Sigmoid colon (tissue), 7 donors: ENCODE results near the gene SLC5A5. TPM values are rescaled to one million over a fixed set of nuclear protein-coding genes. Genes with fewer than 3 reads are reported as not detected.

ENCODE experiments used
- DNase-seq: peaks from one replicate; pipeline ENCODE4 v3.0.0-alpha.2; 2019
- H3K27ac ChIP-seq, 4 donors: fragments of 200-600 bp; sonication (generic); one replicate each; pipeline ENCODE4 v1.5.1; 2016 to 2019; ENCODE audit warnings: mild to moderate bottlenecking in 1 of 4
- H3K27me3 ChIP-seq, 3 donors: fragments of 200-600 bp; sonication (generic); one replicate each; pipeline ENCODE4 v1.5.1; 2019; ENCODE audit warnings: mild to moderate bottlenecking in 1 of 3
- H3K36me3 ChIP-seq, 4 donors: fragments of 200-600 bp; sonication (generic); one replicate each; pipeline ENCODE4 v1.5.1; 2016 to 2019
- H3K4me1 ChIP-seq, 4 donors: fragments of 200-600 bp; sonication (generic); one replicate each; pipeline ENCODE4 v1.5.1; 2017 to 2019
- H3K4me3 ChIP-seq, 4 donors: fragments of 200-600 bp; sonication (generic); one replicate each; pipeline ENCODE4 v1.5.1; 2017 to 2019; ENCODE audit warnings: mild to moderate bottlenecking in 2 of 4, moderate library complexity in 1 of 4
- H3K9me3 ChIP-seq, 4 donors: fragments of 200-600 bp in 3 of 4; sonication (generic) in 3 of 4; one replicate each; pipeline versions ENCODE4 v1.5.1 to v1.6.1; 2013 to 2019
- CTCF ChIP-seq, 4 experiments: fragments of 450-650 bp in 3 of 4; fragments of 200-600 bp in 1 of 4; IDR thresholded peaks; one replicate each; pipeline ENCODE4 v1.5.1; 2016 to 2019; ENCODE audit warnings: antibody characterized with exemption in 4 of 4, mild to moderate bottlenecking in 3 of 4, moderate library complexity in 2 of 4
- EP300 ChIP-seq, 4 donors: sonication (generic); formaldehyde crosslinking; IDR thresholded peaks; one replicate each; pipeline ENCODE4 v1.6.1; 2017; ENCODE audit warnings: antibody characterized with exemption in 4 of 4
- POLR2A ChIP-seq, 2 donors: fragments of 450-650 bp; IDR thresholded peaks; one replicate each; pipeline ENCODE4 v1.6.1; 2016; ENCODE audit warnings: antibody characterized with exemption in 2 of 2, mild to moderate bottlenecking in 2 of 2, moderate library complexity in 2 of 2
- POLR2AphosphoS5 ChIP-seq, 4 donors: sonication (generic); formaldehyde crosslinking; IDR thresholded peaks; one replicate each; pipeline ENCODE4 v1.6.1; 2017; ENCODE audit warnings: antibody characterized with exemption in 4 of 4
- WGBS, 2 donors: extraction: QIAGEN DNeasy Blood & Tissue Kit; methylation state at CpG; one replicate each; pipeline ENCODE4 v1.1.7; 2013; 5-methylcytosine and 5-hydroxymethylcytosine counted together
- intact Hi-C: fragments of 100-400 bp; cut with DNase I; formaldehyde crosslinking; loops from one replicate; pipeline ENCODE4 v1.15.1; 2023
- polyA plus RNA-seq, 3 donors: library from polyadenylated mRNA; stranded (reverse); fragments of 200-250 nt; gene quantifications; one replicate each; pipeline ENCODE4 v1.2.3, GENCODE V29; 2013
- total RNA-seq, 4 donors: library from RNA; depleted of rRNA; stranded (reverse); fragments of >200 nt; gene quantifications; one replicate each; pipeline ENCODE4 v1.1.0, GENCODE V29; 2016
- donor health status: healthy with polysubstance abuse.
- donor health status: Bipolar disorder and iron deficiency.
- donor health status: healthy.

Gene SLC5A5
- total and polyA plus RNA-seq, 7 donors, result 0.13 to 0.60 TPM; not detected in 5

DNA sequence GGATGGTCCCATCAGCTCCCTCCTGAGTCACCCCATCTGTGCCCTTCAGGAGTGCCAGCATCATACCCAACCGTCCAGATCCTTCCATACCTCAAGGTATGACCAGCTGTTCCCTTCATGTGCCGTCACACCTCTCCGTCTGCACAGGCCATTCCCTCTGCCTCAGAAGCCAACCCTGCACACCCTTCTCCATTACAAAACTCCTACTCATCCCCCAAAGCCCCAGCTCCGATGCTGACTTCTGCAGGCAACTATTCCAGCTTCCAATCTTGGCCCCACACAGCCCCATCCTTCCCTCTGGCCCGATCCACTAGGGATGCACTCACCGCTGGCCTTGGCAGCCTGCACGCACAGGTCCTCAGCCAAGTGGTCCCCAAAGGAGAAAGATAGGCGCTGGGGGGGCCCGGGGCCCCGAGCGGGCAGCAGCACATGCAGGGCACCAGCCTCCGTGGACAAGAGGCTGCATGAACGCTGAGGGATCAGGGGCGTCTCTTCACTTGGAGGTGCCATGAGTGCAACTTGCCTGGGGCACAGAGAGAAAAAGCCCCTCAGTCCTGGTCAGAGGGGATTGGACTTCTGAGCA, 27.7 kb upstream of the SLC5A5 start:
- Histone ChIP-seq H3K27me3 (peaks cover 5 to 75% (median 63%) of the 10 kb centered on the region in 3 donors), H3K4me1 (peaks cover 0 to 18% (median 12%) of the 10 kb centered on the region in 4 donors), H3K4me3 (no peak overlapping the region), H3K27ac (no peak overlapping the region), H3K36me3 (no peaks in the 10 kb centered on the region), H3K9me3 (no peaks in the 10 kb centered on the region)
- intact Hi-C loops, result no loop called here
- DNase-seq, result no peak
- 85 to 86% methylated on average over 14 of the region's 14 CpGs for WGBS, 2 donors
- TF ChIP-seq POLR2AphosphoS5 (IDR thresholded peaks at IDR 0.05), result no peak
- no peak for TF ChIP-seq POLR2A (IDR thresholded peaks at IDR 0.05)
- TF ChIP-seq EP300 (IDR thresholded peaks at IDR 0.05), result no peak
- no peak for TF ChIP-seq CTCF (IDR thresholded peaks at IDR 0.05)

DNA sequence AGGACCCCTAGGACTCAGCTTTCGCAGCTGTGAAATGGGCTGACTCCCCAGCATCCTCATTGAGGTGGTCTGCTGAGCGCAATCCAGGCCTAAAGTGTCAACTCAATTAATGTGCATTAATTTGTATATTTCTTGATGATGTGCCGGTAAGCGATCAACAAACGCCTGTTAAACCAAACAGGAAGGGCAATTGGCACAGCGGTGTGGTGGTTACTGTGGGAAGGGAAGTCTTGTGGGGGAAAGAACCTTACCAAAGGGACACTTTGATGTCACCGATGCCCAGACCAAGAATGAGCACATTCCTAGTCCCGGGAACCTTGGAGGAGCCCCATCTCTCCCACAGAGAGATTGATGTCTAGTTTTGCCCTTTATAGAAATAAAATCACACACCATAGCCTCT, 25.6 kb upstream of the SLC5A5 start:
- H3K36me3 ChIP-seq, result no peaks in the 10 kb centered on the region
- no peak overlapping the region for H3K4me3 ChIP-seq
- intact Hi-C loops, result no loop called here
- TF ChIP-seq POLR2AphosphoS5 (IDR thresholded peaks at IDR 0.05) (no peak), EP300 (IDR thresholded peaks at IDR 0.05) (no peak), CTCF (IDR thresholded peaks at IDR 0.05) (no peak), POLR2A (IDR thresholded peaks at IDR 0.05) (no peak)
- H3K4me1 ChIP-seq, result peaks cover 0 to 18% (median 11%) of the 10 kb centered on the region in 4 donors
- H3K27me3 ChIP-seq, result peaks cover 2 to 60% (median 52%) of the 10 kb centered on the region in 3 donors
- no peaks in the 10 kb centered on the region for H3K9me3 ChIP-seq
- WGBS, 2 donors, result 56 to 73% methylated on average over 8 of the region's 8 CpGs
- no peak overlapping the region for H3K27ac ChIP-seq
- no peak for DNase-seq

- 5 to 10% methylated on average over 40 of the region's 40 CpGs for WGBS, 2 donors
- H3K4me3 ChIP-seq, result peak within 1 kb of the TSS in 3 of 4 donors; percentile 20 to 49 (median 45)
- H3K9me3 ChIP-seq, result no peaks in the 10 kb centered on the region
- H3K27me3 ChIP-seq, result peaks cover 0 to 44% (median 36%) of the 10 kb centered on the region in 3 donors
- H3K4me1 ChIP-seq, result peaks cover 0 to 2% (median 0%) of the 10 kb centered on the region in 4 donors
- no peaks in the 10 kb centered on the region for H3K36me3 ChIP-seq
- intact Hi-C loops, result no loop called here
- no peak for DNase-seq
- TF ChIP-seq EP300 (IDR thresholded peaks at IDR 0.05) (no peak), POLR2AphosphoS5 (IDR thresholded peaks at IDR 0.05) (peak in 1 of 4 donors; percentile 23)
- H3K27ac ChIP-seq, result peak within 1 kb of the TSS; percentile 24 to 68 (median 60)
Observed at GRCh38 chr19:17847538-17848366, 24.0 kb upstream of the SLC5A5 start, which contains the start of gene JAK3. JAK3 (minus strand) TSS chr19:17847982; CDS start chr19:17844417, 3,565 bp downstream.

DNA sequence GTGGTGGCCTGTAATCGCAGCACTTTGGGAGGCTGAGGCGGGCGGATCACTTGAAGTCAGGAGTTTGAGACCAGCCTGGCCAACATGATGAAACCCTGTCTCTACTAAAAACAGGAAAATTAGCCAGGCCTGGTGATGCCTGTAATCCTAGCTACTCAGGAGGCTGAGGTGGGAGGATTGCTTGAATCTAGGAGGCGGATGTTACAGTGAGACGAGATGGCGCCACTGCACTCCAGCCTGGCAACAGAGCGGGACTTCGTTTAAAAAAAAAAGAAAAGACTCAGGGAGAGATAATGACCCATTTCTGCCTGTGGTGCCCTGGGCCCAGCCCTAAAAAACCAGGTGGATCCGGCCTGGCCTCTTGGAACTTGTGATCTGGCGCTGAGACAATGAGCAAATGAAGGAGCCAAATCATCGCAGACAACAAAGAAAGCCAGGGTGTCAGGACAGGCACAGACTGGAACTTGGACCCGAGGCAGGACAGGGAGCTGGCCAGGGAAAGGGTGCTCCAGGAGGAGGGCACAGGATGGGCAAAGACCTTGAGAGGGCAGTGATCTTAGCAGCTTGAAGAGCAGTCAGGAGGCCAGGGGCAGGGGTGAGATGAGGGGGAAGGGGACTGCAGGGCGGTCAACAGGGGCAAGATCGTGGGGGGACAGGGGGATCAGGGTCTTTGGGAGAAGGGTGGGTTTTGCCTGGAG, 23.0 kb upstream of the SLC5A5 start:
- H3K27ac ChIP-seq, result peak overlapping the region in 1 of 4 donors; percentile 67
- 69 to 84% methylated on average over 14 of the region's 14 CpGs for WGBS, 2 donors
- TF ChIP-seq POLR2AphosphoS5 (IDR thresholded peaks at IDR 0.05) (no peak), CTCF (IDR thresholded peaks at IDR 0.05) (no peak), POLR2A (IDR thresholded peaks at IDR 0.05) (no peak), EP300 (IDR thresholded peaks at IDR 0.05) (no peak)
- no peaks in the 10 kb centered on the region for H3K36me3 ChIP-seq
- no peaks in the 10 kb centered on the region for H3K4me1 ChIP-seq
- intact Hi-C loops, result no loop called here
- no peak for DNase-seq
- peaks cover 0 to 34% (median 28%) of the 10 kb centered on the region in 3 donors for H3K27me3 ChIP-seq
- H3K4me3 ChIP-seq, result no peak overlapping the region
- no peaks in the 10 kb centered on the region for H3K9me3 ChIP-seq
